Fibroblast of mammary gland (primary cell): ENCODE measurements around the gene CDC40.
"Not testable (repeated sequence)": the region's sequence is repeated elsewhere in the genome, so short reads cannot be mapped to it uniquely, and the experiment has no call there.

Experiments
- DNase-seq: peaks from one replicate; pipeline ENCODE4 v3.0.0-alpha.2; 2010; ENCODE audit warnings: low read depth
- H3K4me3 ChIP-seq: 2 replicates; pipeline ENCODE4 v1.5.1; 2011; ENCODE audit warnings: low read depth, mild to moderate bottlenecking, low read length, moderate library complexity; ENCODE audit not compliant: control insufficient read depth
- CTCF ChIP-seq: conservative IDR thresholded peaks from 2 replicates; pipeline ENCODE4 v1.5.1; 2011; ENCODE audit warnings: low read depth, low read length, inconsistent platforms; ENCODE audit not compliant: control insufficient read depth, insufficient read depth

Gene CDC40

GRCh38 chr6:110265273-110265672 lies 85.0 kb downstream of the CDC40 start:
- no peak for DNase-seq
- no peak overlapping the region for H3K4me3 ChIP-seq
- TF ChIP-seq CTCF, result no peak

- H3K4me3 ChIP-seq, result no peak overlapping the region
- TF ChIP-seq CTCF, result no peak
- DNase-seq, result no peak
Observed at GRCh38 chr6:110266996-110267395, 86.8 kb downstream of the CDC40 start.

- no peak for DNase-seq
- no peak overlapping the region for H3K4me3 ChIP-seq
- TF ChIP-seq CTCF, result no peak
Observed at GRCh38 chr6:110269623-110270022, 89.4 kb downstream of the CDC40 start.

GRCh38 chr6:110270165-110270564 lies 89.9 kb downstream of the CDC40 start:
- peak; percentile 6 for DNase-seq

GRCh38 chr6:110271732-110272022 lies 91.5 kb downstream of the CDC40 start:
- no peak for DNase-seq
- no peak for TF ChIP-seq CTCF
- H3K4me3 ChIP-seq, result no peak overlapping the region

More at GRCh38 chr6:110270165-110270564, 89.9 kb downstream of the CDC40 start:
- no peak for TF ChIP-seq CTCF
- no peak overlapping the region for H3K4me3 ChIP-seq

- not testable (repeated sequence) for DNase-seq, H3K4me3 ChIP-seq
Observed at GRCh38 chr6:110272781-110273180, 92.6 kb downstream of the CDC40 start.

GRCh38 chr6:110277100-110277665 lies 97.0 kb downstream of the CDC40 start:
- no peak for TF ChIP-seq CTCF
- DNase-seq, result no peak
- no peak overlapping the region for H3K4me3 ChIP-seq
